ENCODE data around the gene FAM168A.

DNA sequence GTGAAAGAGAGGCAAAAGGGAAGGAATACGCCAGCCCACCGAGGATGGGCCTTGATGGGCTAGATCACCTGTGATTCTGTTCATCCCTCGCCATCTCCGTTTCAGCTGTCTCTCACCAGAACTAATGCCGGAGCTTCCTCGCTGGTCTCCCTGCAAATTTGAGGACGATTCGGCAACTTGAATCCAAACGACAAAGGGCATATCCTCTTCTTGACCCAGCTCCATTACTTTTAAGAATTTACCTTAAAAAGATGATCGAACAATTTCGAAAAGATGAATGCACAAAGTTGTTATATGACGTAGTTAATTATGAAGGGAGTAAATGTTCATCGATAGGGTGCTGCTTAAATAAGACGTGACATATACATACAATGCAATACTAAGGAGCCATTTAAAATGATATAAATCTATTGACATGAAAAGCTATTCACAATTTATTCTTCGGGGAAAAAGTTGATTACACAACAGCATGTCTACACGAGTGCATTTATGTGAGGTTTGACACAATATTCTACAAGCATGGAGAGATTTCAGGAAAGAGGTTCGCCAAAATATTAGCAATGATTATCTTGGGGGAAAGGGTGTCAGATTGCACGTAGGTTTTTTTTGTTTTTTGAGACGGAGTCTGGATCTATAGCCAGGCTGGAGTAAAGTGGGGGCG is 937 bp upstream of the FAM168A start:
- TF ChIP-seq, protein P1, sequence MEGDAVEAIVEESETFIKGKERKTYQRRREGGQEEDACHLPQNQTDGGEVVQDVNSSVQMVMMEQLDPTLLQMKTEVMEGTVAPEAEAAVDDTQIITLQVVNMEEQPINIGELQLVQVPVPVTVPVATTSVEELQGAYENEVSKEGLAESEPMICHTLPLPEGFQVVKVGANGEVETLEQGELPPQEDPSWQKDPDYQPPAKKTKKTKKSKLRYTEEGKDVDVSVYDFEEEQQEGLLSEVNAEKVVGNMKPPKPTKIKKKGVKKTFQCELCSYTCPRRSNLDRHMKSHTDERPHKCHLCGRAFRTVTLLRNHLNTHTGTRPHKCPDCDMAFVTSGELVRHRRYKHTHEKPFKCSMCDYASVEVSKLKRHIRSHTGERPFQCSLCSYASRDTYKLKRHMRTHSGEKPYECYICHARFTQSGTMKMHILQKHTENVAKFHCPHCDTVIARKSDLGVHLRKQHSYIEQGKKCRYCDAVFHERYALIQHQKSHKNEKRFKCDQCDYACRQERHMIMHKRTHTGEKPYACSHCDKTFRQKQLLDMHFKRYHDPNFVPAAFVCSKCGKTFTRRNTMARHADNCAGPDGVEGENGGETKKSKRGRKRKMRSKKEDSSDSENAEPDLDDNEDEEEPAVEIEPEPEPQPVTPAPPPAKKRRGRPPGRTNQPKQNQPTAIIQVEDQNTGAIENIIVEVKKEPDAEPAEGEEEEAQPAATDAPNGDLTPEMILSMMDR (IDR thresholded peaks at IDR 0.05) = no peak
- TF ChIP-seq EZH2 (IDR thresholded peaks at IDR 0.05) = peak; percentile 41
- no peak for TF ChIP-seq EZH2phosphoT487 (IDR thresholded peaks at IDR 0.05)
